Putamen (tissue), 1 donor: ENCODE data around the gene TNPO3.

Experiments used
- DNase-seq: peaks from one replicate; pipeline ENCODE4 v3.0.0-alpha.2; 2016; ENCODE audit warnings: low spot score

Gene TNPO3

DNA sequence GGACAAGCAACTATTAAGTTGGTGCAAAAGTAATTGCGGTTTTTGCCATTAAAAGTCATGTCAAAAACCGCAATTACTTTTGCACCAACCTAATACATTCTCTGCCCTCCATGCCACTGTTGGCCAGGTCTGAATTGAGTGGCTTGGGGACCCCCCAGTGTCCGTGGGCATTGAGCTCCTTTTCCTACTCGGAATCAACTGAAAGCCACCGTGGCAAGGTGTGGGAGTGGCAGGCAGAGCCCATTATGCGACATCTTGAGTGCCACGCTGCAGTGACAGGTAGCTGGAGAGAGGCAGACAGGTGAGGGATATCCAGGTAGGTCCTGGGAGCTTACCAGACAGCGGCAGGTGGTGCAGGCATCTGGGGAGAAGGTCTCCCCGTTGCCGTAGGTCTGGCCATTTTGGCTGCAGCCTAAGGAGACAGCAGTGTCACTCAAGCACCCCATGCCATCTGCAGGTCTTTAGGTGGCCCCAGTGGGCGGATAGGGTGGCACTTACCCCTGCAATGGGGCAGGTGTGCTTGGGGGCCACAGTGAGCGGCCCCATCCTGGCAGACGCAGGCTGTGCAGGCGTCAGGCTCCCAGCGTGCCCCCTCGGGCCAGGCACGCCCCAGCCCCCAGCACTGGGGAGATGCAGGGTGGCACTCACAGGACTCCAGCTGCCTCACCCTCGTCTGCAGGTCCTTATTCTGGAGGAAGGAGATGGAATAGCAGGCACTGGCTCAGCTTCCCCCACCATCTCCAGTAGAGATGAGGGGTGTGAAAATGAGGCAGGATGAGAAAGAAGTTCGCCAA lies 147.9 kb downstream of the TNPO3 start:
- no peak for DNase-seq

DNA sequence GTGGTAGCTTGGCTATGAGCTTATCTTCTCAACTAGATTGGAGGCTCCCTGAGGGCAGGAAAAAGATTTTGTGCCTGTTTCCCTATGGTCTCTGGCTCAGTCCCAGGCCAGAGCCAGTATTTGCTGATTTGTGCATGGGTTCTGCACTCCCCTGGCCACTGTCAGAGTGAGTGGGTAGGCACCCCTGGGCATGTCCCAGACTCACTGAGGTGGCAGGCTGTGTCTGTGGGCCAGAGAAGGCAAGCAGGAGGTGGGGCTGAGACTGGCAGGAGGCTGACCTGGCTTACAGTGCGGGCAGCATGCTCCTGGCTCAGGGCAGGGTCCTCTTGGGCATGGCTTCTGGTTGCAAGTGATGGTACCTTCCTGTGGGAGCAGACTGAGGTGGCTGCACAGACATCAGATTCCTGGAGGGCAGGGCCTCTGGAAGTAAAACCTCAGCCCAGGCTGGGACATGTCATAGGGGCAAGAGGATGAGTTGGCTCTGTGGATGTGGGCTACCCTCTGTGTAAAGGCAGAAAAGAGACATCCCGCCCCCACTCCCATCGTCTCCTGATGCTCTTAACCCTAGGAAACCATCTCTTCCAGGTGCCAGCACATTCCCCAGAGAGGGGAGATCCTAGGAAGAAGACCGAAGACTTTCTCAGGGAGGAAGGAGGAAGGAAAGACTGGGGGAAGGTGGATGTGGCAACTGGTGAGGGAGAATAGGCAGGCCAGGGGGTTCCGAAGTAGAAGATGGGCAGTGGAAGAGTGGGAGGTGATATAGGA lies 148.7 kb downstream of the TNPO3 start:
- DNase-seq: no peak

DNA sequence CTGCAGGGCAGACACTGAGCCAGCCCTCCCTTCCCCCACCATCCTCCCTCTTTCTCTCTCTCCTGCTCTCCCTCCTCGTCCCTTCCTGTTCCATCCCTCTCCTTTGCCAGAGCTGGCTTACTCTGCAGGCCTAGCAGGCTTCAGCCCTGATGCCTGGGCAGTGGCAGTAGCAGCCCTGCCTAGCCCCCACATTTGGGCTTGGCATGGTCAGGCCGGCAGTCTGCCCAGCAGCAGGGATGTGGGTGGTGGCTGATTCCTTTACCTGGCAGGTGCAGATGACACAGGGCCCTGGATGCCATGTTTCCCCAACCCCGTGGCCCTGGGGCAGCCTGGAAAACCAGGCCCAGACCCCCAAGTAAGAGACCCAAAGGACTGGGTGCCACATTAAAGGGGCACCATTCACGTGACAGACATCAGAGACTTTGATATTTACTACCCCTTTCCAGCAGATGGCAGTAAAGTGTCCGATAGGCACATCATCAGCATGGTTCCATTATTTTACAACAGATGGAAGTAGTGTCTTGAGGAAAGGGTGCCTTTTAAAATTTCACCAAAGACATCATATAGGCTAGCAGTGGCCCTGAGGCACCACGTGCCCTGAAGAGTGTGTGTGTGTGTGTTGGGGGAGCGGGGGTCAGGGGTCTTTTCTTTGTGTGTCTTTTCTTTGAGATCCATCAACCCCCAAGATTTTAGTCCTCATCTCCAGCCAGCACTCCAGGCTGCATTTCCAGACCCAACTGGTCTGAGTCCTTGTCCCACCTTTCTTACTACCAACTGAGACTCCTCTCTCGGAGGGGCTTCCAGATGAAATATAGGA lies 150.3 kb downstream of the TNPO3 start:
- DNase-seq: no peak
